DOHH2 (cell line): ENCODE results near the gene SF1.

Experiments used
- H3F3A ChIP-seq: fragments of 200-600 bp; sonication (generic), shearing (Covaris generic); 2 replicates; pipeline ENCODE4 v1.6.0; 2016; ENCODE audit warnings: antibody characterized with exemption, mild to moderate bottlenecking; ENCODE audit not compliant: control insufficient read depth, insufficient read depth
- H3K27ac ChIP-seq: fragments of 200-600 bp; sonication (generic); 2 replicates; pipeline ENCODE4 v1.5.1; 2014; ENCODE audit warnings: low read depth, mild to moderate bottlenecking, low read length, moderate library complexity
- H3K27me3 ChIP-seq: fragments of 200-600 bp; sonication (generic); 2 replicates; pipeline ENCODE4 v1.6.1; 2014; ENCODE audit warnings: mild to moderate bottlenecking, low read length, mixed read lengths; ENCODE audit not compliant: control insufficient read depth
- H3K36me3 ChIP-seq: fragments of 200-600 bp; sonication (generic); 2 replicates; pipeline ENCODE4 v1.6.1; 2014; ENCODE audit warnings: mild to moderate bottlenecking, low read length, moderate library complexity, mixed read lengths; ENCODE audit not compliant: control insufficient read depth
- H3K4me1 ChIP-seq: fragments of 200-600 bp; sonication (generic); 2 replicates; pipeline ENCODE4 v1.6.1; 2014; ENCODE audit warnings: mild to moderate bottlenecking, low read length, mixed read lengths; ENCODE audit not compliant: control insufficient read depth
- H3K4me2 ChIP-seq: fragments of 200-600 bp; sonication (generic); 2 replicates; pipeline ENCODE4 v1.6.0; 2014; ENCODE audit warnings: mild to moderate bottlenecking, low read length, moderate library complexity
- H3K4me3 ChIP-seq: fragments of 200-600 bp; sonication (generic); 2 replicates; pipeline ENCODE4 v1.5.1; 2014; ENCODE audit warnings: mild to moderate bottlenecking, low read length, mixed read lengths
- H3K79me2 ChIP-seq: fragments of 200-600 bp; sonication (generic); 2 replicates; pipeline ENCODE4 v1.6.1; 2014; ENCODE audit warnings: mild to moderate bottlenecking, low read length, mixed read lengths; ENCODE audit not compliant: control insufficient read depth
- H3K9me2 ChIP-seq: fragments of 200-600 bp; sonication (generic); replicated peaks from 2 replicates; pipeline ENCODE4 v1.6.1; 2014; ENCODE audit warnings: mild to moderate bottlenecking, low read length, mixed read lengths; ENCODE audit not compliant: control insufficient read depth
- H3K9me3 ChIP-seq: fragments of 200-600 bp; sonication (generic); 2 replicates; pipeline ENCODE4 v1.6.1; 2014; ENCODE audit warnings: antibody characterized with exemption, low read length, mixed read lengths; ENCODE audit not compliant: control insufficient read depth, insufficient read depth
- H4K20me1 ChIP-seq: fragments of 200-600 bp; sonication (generic); 2 replicates; pipeline ENCODE4 v1.6.0; 2014; ENCODE audit warnings: low read depth, mild to moderate bottlenecking, antibody characterized with exemption, low read length, moderate library complexity; ENCODE audit not compliant: control insufficient read depth, insufficient read depth
- CTCF ChIP-seq: fragments of 200-600 bp; sonication (generic); IDR thresholded peaks from one replicate; pipeline ENCODE4 v1.5.1; 2014; ENCODE audit warnings: antibody characterized with exemption, mild to moderate bottlenecking, low read depth, low read length; ENCODE audit not compliant: poor library complexity, severe bottlenecking
- EZH2phosphoT487 ChIP-seq: fragments of 200-600 bp; sonication (generic); IDR thresholded peaks from 2 replicates; pipeline ENCODE4 v1.6.1; 2017; ENCODE audit warnings: borderline replicate concordance, mild to moderate bottlenecking, antibody characterized with exemption, low read length, moderate library complexity, mixed read lengths

Gene SF1

GRCh38 chr11:64715756-64716472 lies 62.4 kb downstream of the SF1 start:
- Histone ChIP-seq H3K4me1 (peaks cover 15% of the 10 kb centered on the region), H3K79me2 (no peaks in the 10 kb centered on the region), H3K4me3 (no peak overlapping the region), H3K36me3 (no peaks in the 10 kb centered on the region), H3K27me3 (peaks cover 72% of the 10 kb centered on the region), H3F3A (0 out of 2 replicates have a peak, but pooled peaks cover 3% of the 10 kb centered on the region), H3K4me2 (no peak overlapping the region), H3K9me2 (no peaks in the 10 kb centered on the region), H4K20me1 (no peaks in the 10 kb centered on the region), H3K9me3 (no peaks in the 10 kb centered on the region), H3K27ac (no peak overlapping the region)
- TF ChIP-seq CTCF (no peak), EZH2phosphoT487 (no peak)

GRCh38 chr11:64715110-64715509 lies 63.2 kb downstream of the SF1 start:
- no peaks in the 10 kb centered on the region for H3K36me3 ChIP-seq
- H3K27me3 ChIP-seq: peaks cover 72% of the 10 kb centered on the region

GRCh38 chr11:64714666-64715065 lies 63.7 kb downstream of the SF1 start:
- no peaks in the 10 kb centered on the region for H3K79me2 ChIP-seq
- H4K20me1 ChIP-seq: no peaks in the 10 kb centered on the region
- peaks cover 15% of the 10 kb centered on the region for H3K4me1 ChIP-seq
- H3K9me3 ChIP-seq: no peaks in the 10 kb centered on the region
- no peak overlapping the region for H3K27ac ChIP-seq
- 0 out of 2 replicates have a peak overlapping the region, but pooled peaks have one; percentile 21 for H3K4me2 ChIP-seq
- H3K9me2 ChIP-seq: no peaks in the 10 kb centered on the region
- H3K27me3 ChIP-seq: peaks cover 71% of the 10 kb centered on the region
- H3K4me3 ChIP-seq: no peak overlapping the region
- H3K36me3 ChIP-seq: no peaks in the 10 kb centered on the region
- H3F3A ChIP-seq: 0 out of 2 replicates have a peak, but pooled peaks cover 3% of the 10 kb centered on the region
- TF ChIP-seq EZH2phosphoT487: no peak
- TF ChIP-seq CTCF: no peak

More at GRCh38 chr11:64715110-64715509, 63.2 kb downstream of the SF1 start:
- H3K9me2 ChIP-seq: no peaks in the 10 kb centered on the region
- H3K27ac ChIP-seq: no peak overlapping the region
- no peak overlapping the region for H3K4me3 ChIP-seq
- no peaks in the 10 kb centered on the region for H3K79me2 ChIP-seq
- TF ChIP-seq CTCF (no peak), EZH2phosphoT487 (no peak)
- H3K4me1 ChIP-seq: peaks cover 15% of the 10 kb centered on the region
- no peaks in the 10 kb centered on the region for H3K9me3 ChIP-seq
- 0 out of 2 replicates have a peak, but pooled peaks cover 3% of the 10 kb centered on the region for H3F3A ChIP-seq
- no peaks in the 10 kb centered on the region for H4K20me1 ChIP-seq
- H3K4me2 ChIP-seq: no peak overlapping the region
